Heart left ventricle (tissue), 13 donors: Measurements from ENCODE around the gene NIPBL.

Experiments
- CTCF ChIP-seq, 12 donors: fragments of 200-600 bp; sonication (generic) in 4 of 12; IDR thresholded peaks; one replicate each; pipeline versions ENCODE4 v1.5.0 to v1.8.0; 2018 to 2022; ENCODE audit warnings: antibody characterized with exemption in 12 of 12, mild to moderate bottlenecking in 5 of 12
- POLR2A ChIP-seq, 2 donors: fragments of 450-650 bp; IDR thresholded peaks; one replicate each; pipeline ENCODE4 v1.6.1; 2017; ENCODE audit warnings: antibody characterized with exemption in 2 of 2, mild to moderate bottlenecking in 2 of 2, moderate library complexity in 2 of 2
- donor health status: ischemic (EF 13 %, LVEDD 7.1; RV severe dilation, severe dysfunction).
- donor health status: DM: no; HTN: yes; CAD: no.
- donor health status: DM: no; HTN: no; CAD: no.
- donor health status: ischemic (EF 25% LVEDD 6.9; RV normal size, moderate dysfunction).
- donor health status: ischemic (EF 25% LVEDD 5.7; RV mildly dilated, moderate dysfunction).
- donor health status: ischemic (EF 35%, LVEDD 5.7; RV mildly dilated, moderate dysfunction).
- donor health status: nonischemic (EF 11% LVEDD 7.7; RV severe dilation, severe dysfunction).
- donor health status: DM: yes; HTN: yes; CAD: no.
- donor health status: PGD.
- donor health status: ischemic (EF 29% LVEDD 5.4; RV normal size, mild dysfunction).
- donor health status: nonischemic (EF 23%, LVEDD 6.1; RV moderate dilation, normal function).

- TF ChIP-seq CTCF (IDR thresholded peaks at IDR 0.05): no peak
- no peak for TF ChIP-seq POLR2A (IDR thresholded peaks at IDR 0.05)
Observed at GRCh38 chr5:36861871-36862270, 14.7 kb upstream of the NIPBL start.
